AG09319 (cell line): ENCODE data around the gene TIGD7.

Experiments
- DNase-seq: peaks from one replicate; pipeline ENCODE4 v3.0.0-alpha.2; 2010; ENCODE audit warnings: low read depth; ENCODE audit errors: extremely low read depth
- TF ChIP-seq, protein P1 (sequence below): IDR thresholded peaks from 2 replicates; pipeline ENCODE4 v1.5.1; 2011; ENCODE audit warnings: low read depth, mild to moderate bottlenecking, inconsistent platforms, low read length, moderate library complexity

TIGD7 gene

DNA sequence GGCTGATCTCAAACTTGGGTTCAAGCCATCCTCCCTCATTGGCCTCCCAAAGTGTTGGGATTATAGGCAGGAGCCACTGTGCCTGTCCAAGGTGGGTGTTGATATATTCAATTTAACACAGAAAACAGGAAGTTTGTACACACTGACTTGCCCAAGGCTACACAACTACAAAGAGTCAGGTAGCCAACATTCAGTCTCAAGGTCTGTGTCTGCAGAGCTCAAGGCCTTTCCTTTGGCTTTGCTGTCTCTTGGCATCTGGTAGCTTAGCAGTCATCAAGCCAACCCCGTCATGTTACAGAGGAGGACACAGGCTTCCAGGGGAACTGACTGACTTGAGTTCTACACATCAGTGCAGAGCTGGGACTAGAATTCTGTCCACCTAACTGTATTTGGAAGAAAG lies 36.9 kb downstream of the TIGD7 start:
- DNase-seq: no peak
- TF ChIP-seq, protein P1, sequence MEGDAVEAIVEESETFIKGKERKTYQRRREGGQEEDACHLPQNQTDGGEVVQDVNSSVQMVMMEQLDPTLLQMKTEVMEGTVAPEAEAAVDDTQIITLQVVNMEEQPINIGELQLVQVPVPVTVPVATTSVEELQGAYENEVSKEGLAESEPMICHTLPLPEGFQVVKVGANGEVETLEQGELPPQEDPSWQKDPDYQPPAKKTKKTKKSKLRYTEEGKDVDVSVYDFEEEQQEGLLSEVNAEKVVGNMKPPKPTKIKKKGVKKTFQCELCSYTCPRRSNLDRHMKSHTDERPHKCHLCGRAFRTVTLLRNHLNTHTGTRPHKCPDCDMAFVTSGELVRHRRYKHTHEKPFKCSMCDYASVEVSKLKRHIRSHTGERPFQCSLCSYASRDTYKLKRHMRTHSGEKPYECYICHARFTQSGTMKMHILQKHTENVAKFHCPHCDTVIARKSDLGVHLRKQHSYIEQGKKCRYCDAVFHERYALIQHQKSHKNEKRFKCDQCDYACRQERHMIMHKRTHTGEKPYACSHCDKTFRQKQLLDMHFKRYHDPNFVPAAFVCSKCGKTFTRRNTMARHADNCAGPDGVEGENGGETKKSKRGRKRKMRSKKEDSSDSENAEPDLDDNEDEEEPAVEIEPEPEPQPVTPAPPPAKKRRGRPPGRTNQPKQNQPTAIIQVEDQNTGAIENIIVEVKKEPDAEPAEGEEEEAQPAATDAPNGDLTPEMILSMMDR: no peak

DNA sequence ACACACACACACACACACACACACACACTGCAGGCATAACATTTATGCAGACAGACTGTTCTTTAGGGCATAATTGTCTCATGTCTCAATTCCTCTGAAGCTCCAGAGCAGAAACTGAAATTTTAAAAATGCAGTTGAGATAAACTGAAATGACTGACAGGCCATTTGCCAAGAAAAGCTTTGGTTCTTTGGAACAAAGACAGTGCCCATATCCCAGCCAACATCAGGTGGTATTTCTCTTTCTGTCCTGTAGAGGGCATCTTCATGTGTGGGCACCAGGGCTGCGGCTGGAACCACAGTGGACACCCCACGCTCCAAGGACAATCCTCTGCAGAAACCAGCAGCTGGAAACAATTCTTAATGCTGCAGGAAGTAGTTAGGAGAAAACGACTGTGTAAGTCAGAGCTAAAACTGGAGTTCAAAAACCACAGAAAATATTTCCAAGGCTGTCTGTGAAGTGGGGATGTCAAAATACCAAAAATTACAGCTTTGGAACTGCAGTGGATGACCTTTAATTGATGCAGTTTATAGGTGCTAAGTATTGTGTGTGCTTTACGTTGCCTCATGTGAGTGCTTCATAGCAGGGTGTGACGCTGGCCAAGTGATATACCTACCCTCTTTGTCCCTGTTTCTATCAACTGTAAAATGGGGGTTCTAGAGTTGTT lies 38.2 kb downstream of the TIGD7 start:
- peak; percentile 69 for DNase-seq

DNA sequence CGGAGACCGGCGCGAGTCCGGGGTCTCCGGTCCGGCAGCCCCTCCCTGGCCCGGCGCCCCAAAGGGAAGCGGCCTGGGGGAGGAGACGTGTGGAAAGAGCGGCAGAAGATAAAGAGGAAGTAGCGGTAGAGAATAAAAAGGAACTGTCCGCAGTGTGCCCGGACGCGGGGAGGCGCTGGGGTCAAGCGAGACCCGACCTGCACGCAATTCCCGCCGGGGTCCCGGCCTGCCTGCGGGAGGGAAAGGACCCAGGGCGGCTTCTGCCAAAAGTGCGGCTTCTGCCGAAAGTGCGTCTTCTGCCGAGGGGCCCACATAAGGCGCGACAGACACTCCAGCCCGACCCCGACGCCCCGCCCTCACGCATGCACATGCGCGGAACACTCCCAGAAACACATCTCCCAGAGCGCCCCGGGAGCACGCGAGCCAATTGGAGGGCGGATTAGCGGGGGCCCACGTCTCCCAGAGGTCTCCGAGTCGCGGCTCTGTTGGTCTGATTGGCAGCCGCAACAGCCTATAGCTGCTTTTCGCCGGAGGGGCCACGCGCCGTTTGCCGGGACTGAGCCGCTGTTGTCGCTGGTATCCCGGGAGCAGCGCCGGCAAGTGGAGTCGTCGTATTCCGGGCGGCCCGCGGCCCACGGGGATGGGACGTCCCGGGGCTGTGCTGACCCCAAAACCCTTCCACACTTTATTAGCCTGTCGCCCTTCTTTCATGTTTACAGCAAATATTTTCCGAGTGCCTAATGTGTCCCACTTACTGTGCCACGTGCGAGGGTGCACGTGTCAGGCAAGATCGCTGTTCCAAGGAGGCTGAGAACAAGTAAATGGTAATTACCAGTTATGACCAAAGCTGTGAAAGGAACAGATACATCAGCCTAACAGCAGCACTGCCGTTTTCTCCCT lies 40.8 kb downstream of the TIGD7 start:
- peak; percentile 96 for DNase-seq
- TF ChIP-seq, protein P1: peak; percentile 31

More for the DNA sequence above, 38.2 kb downstream of the TIGD7 start:
- TF ChIP-seq, protein P1: peak; percentile 72

DNA sequence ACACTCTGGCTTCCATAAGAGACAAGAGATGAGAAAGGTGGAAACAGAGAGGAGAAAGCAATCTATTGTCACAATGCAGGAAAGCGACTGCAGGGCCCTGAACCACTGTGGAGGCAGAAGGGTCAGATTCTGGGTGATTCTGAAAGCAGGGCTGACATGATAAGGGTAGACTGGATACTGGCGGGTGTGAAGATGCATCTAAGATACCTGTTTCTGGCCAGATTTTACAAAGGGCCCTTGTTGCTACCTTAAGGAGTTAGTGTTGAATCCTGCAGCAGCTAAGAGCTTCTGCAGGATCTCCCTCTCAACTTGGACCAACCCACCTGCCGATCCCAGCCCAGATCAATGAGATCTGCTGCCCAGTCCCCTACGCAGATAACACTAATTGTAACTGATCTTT lies 42.7 kb downstream of the TIGD7 start:
- TF ChIP-seq, protein P1: no peak
- no peak for DNase-seq

DNA sequence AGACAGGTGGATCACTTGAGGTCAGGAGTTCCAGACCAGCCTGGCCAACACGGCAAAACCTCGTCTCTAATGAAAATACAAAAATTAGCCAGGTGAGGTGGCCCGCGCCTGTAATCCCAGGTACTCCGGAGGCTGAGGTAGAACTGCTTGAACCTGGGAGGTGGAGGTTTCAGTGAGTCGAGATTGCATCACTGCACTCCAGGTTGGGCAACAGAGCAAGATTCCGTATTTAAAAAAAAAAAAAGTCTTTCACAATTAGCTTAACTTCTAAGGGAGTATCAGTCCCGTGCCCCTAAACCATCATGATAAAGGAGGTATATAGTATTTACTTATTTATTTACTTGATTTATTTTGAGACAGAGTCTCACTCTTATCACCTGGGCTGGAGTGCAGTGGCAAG lies 45.4 kb downstream of the TIGD7 start:
- DNase-seq: no peak
- TF ChIP-seq, protein P1: no peak

DNA sequence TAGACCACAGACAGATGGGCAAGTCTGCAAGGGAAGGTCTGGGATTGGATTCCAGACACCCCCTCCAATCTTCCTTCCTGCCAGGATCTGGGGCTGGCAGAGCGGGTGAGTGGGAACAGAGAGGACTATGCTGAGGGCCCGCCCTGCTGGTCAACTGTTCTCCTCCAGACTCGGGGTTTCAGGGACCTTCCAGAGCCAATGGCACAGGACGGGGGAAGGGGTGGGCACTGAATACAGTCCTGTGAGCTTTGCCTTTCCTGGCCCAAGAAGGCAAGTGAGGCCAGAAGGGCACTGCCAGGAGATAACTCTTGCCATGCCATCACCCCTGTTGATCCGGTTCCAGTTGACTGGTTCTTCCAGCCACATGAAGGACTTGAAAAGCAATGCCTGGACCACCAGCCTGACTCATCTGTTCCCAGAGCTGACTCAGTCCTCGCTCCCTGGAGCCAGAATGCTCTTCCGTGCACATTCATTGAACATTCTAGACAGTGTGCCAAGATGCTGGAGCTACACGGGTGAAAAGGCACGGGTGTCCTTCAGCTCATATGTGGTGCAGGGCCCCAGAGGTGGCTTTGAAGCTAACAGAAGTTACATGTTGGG lies 48.3 kb downstream of the TIGD7 start:
- TF ChIP-seq, protein P1: no peak
- DNase-seq: no peak
